Stimulated activated naive CD8-positive, alpha-beta T cell treated with anti-CD3 and anti-CD28 coated beads, Interleukin-15, amount 100 ng/mL, for 72 hours (primary cell): ENCODE results near the gene TMEM14C.
"Not testable (repeated sequence)": the region's sequence is repeated elsewhere in the genome, so short reads cannot be mapped to it uniquely, and the experiment has no call there.

Source experiments
- ATAC-seq: fragments of 150-1000 bp; cut with Tn5 transposase; 2 replicates; pipeline ENCODE4 v1.10.0; 2021; ENCODE audit warnings: mild to moderate bottlenecking, moderate library complexity
- DNase-seq, 2 donors: peaks; one replicate each; pipeline ENCODE4 v3.0.0; 2021 to 2022
- H3K27ac Mint-ChIP-seq, 2 donors: one replicate each; pipeline ENCODE4 v1.8.0; 2022; ENCODE audit warnings: mild to moderate bottlenecking in 2 of 2, mixed read lengths in 2 of 2, moderate library complexity in 2 of 2
- H3K27me3 Mint-ChIP-seq: one replicate; pipeline ENCODE4 v1.8.0; 2022; ENCODE audit warnings: mixed read lengths
- H3K4me1 Mint-ChIP-seq: one replicate; pipeline ENCODE4 v1.8.0; 2022; ENCODE audit warnings: mild to moderate bottlenecking, mixed read lengths
- H3K4me3 Mint-ChIP-seq, 2 donors: one replicate each; pipeline ENCODE4 v1.8.0; 2022; ENCODE audit warnings: mild to moderate bottlenecking in 2 of 2, mixed read lengths in 2 of 2, moderate library complexity in 1 of 2
- H3K9me3 Mint-ChIP-seq, 2 donors: one replicate each; pipeline ENCODE4 v1.8.0; 2022; ENCODE audit warnings: mixed read lengths in 2 of 2

The TMEM14C gene

GRCh38 chr6:10696655-10697054 lies 26.2 kb upstream of the TMEM14C start:
- Mint-ChIP-seq H3K4me1 (peaks cover 70% of the 10 kb centered on the region), H3K4me3 (peak overlapping the region; percentile 89 to 95), H3K27ac (no peak overlapping the region), H3K9me3 (no peaks in the 10 kb centered on the region), H3K27me3 (no peaks in the 10 kb centered on the region)
- DNase-seq: no peak
- ATAC-seq: no peak

GRCh38 chr6:10713962-10714361 lies 8.9 kb upstream of the TMEM14C start:
- DNase-seq: no peak
- Mint-ChIP-seq H3K4me3 (no peak overlapping the region), H3K27ac (peak overlapping the region; percentile 8 to 79), H3K27me3 (no peaks in the 10 kb centered on the region), H3K4me1 (peaks cover 15% of the 10 kb centered on the region), H3K9me3 (peaks cover 0 to 8% of the 10 kb centered on the region in 2 donors)
- no peak for ATAC-seq

GRCh38 chr6:10719296-10719963 lies 3.4 kb upstream of the TMEM14C start:
- ATAC-seq (peak; percentile 27), DNase-seq (peak; percentile 57 to 68)
- H3K9me3 Mint-ChIP-seq: peaks cover 0 to 8% of the 10 kb centered on the region in 2 donors
- no peaks in the 10 kb centered on the region for H3K27me3 Mint-ChIP-seq
- H3K4me3 Mint-ChIP-seq: peak overlapping the region; percentile 89 to 99
- H3K4me1 Mint-ChIP-seq: peaks cover 46% of the 10 kb centered on the region
- H3K27ac Mint-ChIP-seq: peak overlapping the region; percentile 52 to 94

DNA sequence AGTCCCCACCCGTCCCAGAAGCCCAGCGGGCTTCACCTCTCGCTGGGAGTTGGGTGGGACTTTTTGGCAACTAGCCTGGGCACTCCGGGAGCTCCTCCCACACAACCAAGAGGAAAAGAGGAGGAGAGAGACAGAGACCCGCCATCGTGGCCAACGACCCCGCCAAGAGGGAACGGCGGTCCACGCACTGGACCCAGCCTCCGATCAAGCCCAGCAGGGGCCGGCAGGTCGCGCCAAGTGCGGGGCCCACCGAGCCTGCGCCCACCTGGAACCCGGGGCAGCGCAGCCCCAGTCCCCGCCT lies 3.0 kb upstream of the TMEM14C start:
- peaks cover 50% of the 10 kb centered on the region for H3K4me1 Mint-ChIP-seq
- H3K4me3 Mint-ChIP-seq: peak overlapping the region; percentile 89 to 99
- DNase-seq (no peak), ATAC-seq (no peak)
- peaks cover 0 to 8% of the 10 kb centered on the region in 2 donors for H3K9me3 Mint-ChIP-seq
- H3K27me3 Mint-ChIP-seq: no peaks in the 10 kb centered on the region
- H3K27ac Mint-ChIP-seq: peak overlapping the region; percentile 52 to 94

DNA sequence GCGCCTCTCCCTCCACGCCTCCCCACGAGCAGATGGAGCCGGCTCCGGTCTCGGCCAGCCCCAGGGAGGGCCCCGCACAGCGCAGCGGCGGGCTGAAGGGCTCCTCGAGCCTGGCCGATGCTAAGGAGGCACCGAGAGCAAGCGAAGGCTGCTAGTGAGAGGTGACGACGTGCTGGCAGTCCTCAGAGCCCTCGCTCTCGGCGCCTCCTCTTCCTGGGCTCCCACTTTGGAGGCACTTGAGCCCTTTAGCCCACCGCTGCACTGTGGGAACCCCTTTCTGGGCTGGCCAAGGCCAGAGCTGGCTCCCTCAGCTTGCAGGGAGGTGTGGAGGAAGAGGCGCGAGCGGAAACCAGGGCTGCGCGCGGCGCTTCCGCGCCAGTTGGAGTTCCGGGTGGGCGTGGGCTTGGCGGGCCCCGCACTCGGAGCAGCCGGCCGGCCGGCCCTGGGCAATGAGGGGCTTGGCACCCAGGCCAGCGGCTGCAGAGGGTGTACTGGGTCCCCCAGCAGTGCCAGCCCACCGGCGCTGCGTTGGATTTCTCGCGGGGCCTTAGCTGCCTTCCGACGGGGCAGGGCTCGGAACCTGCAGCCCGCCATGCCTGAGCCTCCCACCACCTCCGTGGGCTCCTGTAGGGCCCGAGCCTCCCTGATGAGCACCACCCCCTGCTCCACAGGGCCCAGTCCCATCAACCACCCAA lies 2.5 kb upstream of the TMEM14C start:
- Mint-ChIP-seq H3K27me3 (no peaks in the 10 kb centered on the region), H3K9me3 (peaks cover 0 to 8% of the 10 kb centered on the region in 2 donors), H3K4me1 (peaks cover 55% of the 10 kb centered on the region), H3K27ac (peak overlapping the region; percentile 57 to 98), H3K4me3 (peak overlapping the region; percentile 89 to 99)
- ATAC-seq (peak; percentile 41), DNase-seq (peak; percentile 63 to 66)

- not testable (repeated sequence) for H3K9me3 Mint-ChIP-seq, ATAC-seq, H3K27me3 Mint-ChIP-seq
- peak; percentile 55 to 63 for DNase-seq
- H3K4me1 Mint-ChIP-seq: peaks cover 60% of the 10 kb centered on the region
- H3K4me3 Mint-ChIP-seq: peak overlapping the region; percentile 89 to 99
- peak overlapping the region in 1 of 2 donors; percentile 98 for H3K27ac Mint-ChIP-seq
Observed at GRCh38 chr6:10720960-10721849, 1.7 kb upstream of the TMEM14C start.

DNA sequence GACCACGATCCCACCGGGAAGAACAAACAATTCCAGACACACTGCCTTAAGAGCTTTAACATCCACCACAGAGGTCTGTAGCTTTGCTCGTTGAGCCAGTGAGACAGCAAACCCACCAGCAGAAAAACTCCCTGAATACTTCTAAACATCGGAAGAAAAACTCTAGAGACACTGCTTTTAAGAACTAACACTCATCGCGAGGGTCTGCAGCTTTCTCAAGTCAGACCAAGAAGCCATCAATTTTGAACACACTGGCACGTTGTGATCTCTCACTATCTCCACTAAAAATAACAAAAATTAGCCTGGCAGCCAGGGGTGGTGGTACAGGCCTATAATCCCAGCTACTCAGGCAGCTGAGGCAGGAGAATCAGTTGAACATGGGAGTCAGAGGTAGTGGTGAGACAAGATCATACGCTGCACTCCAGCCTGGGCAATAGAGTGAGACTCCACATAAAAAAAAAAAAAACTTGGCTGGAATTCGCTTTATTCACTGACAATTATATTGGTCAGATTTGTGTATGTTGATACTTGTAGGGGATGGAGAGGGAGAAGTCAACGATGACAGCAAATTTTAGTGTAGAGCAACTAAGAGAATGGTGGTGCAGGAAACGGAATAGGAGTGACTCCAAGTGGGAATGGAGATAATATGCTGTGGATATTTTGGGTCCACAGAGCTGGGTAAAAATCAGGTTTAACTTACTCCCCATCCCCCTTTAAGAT lies 860 bp upstream of the TMEM14C start:
- Mint-ChIP-seq H3K9me3 (peaks cover 0 to 8% of the 10 kb centered on the region in 2 donors), H3K4me3 (peak overlapping the region; percentile 89 to 99), H3K27ac (peak overlapping the region; percentile 79 to 98), H3K4me1 (peaks cover 62% of the 10 kb centered on the region), H3K27me3 (no peaks in the 10 kb centered on the region)
- no peak for DNase-seq
- no peak for ATAC-seq

- peaks cover 66% of the 10 kb centered on the region for H3K4me1 Mint-ChIP-seq
- no peak for ATAC-seq
Observed at GRCh38 chr6:10722570-10722819, 375 bp upstream of the TMEM14C start.

GRCh38 chr6:10723567-10723881 lies 654 bp downstream of the TMEM14C start:
- Mint-ChIP-seq H3K27ac (peak overlapping the region; percentile 89 to 98), H3K4me3 (peak overlapping the region; percentile 89 to 99), H3K4me1 (peaks cover 65% of the 10 kb centered on the region), H3K9me3 (peaks cover 0 to 4% of the 10 kb centered on the region in 2 donors), H3K27me3 (no peaks in the 10 kb centered on the region)
- DNase-seq (no peak), ATAC-seq (no peak)

More at GRCh38 chr6:10722570-10722819, 375 bp upstream of the TMEM14C start:
- DNase-seq: no peak
- no peaks in the 10 kb centered on the region for H3K27me3 Mint-ChIP-seq
- H3K4me3 Mint-ChIP-seq: peak overlapping the region; percentile 89 to 99
- peak overlapping the region; percentile 79 to 98 for H3K27ac Mint-ChIP-seq
- peaks cover 0 to 8% of the 10 kb centered on the region in 2 donors for H3K9me3 Mint-ChIP-seq

DNA sequence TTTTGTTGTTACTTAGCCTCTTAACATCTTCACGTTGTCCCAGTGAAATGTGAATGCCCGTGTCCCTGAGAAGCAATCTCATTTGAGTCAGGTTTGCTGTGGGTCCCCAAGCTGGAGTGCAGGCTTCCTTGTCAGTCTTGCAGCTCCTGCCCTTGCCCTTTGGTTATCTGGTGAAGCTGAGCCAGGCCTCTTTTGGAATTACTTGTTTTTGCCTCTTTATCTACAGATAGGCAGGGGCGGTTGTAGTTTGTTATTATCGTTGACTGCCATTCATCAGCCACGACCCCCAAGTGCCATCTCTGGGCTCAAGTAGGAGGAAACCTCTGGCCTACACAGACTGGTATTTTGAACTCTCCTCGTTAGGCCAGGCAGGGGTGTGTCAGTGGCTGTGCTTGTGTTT lies 2.2 kb downstream of the TMEM14C start:
- H3K27me3 Mint-ChIP-seq: no peaks in the 10 kb centered on the region
- ATAC-seq: no peak
- H3K9me3 Mint-ChIP-seq: no peaks in the 10 kb centered on the region
- peaks cover 50% of the 10 kb centered on the region for H3K4me1 Mint-ChIP-seq
- DNase-seq: no peak
- H3K4me3 Mint-ChIP-seq: no peak overlapping the region
- H3K27ac Mint-ChIP-seq: no peak overlapping the region

- Mint-ChIP-seq H3K4me1 (peaks cover 48% of the 10 kb centered on the region), H3K4me3 (no peak overlapping the region), H3K27me3 (no peaks in the 10 kb centered on the region), H3K9me3 (no peaks in the 10 kb centered on the region), H3K27ac (no peak overlapping the region)
- DNase-seq (no peak), ATAC-seq (no peak)
Observed at GRCh38 chr6:10725716-10726115, 2.8 kb downstream of the TMEM14C start.

- Mint-ChIP-seq H3K4me1 (peaks cover 12% of the 10 kb centered on the region), H3K27me3 (no peaks in the 10 kb centered on the region), H3K9me3 (no peaks in the 10 kb centered on the region), H3K4me3 (no peak overlapping the region), H3K27ac (no peak overlapping the region)
- ATAC-seq (no peak), DNase-seq (no peak)
Observed at GRCh38 chr6:10730254-10730653, 7.4 kb downstream of the TMEM14C start.

DNA sequence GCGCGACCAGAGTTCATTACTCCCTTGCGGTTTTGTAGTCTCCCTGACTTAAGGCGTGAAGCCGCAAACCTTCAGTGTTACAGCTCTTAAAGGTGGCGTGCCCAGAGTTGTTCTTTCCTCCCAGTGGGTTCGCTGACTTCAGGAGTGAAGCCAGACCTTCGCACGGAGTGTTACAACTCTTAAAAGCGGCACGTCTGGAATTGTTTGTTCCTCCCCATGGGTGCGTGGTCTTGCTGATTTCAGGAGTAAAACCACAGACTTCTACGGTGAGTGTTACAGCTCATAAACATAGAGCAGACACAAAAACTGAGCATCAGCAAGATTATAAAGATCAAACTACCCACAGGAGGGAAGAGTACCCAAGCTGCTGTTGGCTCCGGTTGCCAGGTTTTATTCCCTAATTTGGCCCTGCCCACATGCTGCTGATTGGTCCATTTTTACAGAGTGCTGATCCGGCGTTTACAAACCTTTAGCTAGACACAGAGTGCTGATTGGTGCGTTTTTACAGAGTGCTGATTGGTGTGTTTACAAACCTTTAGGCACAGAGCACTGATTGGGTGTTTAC lies 10.4 kb downstream of the TMEM14C start:
- no peaks in the 10 kb centered on the region for H3K27me3 Mint-ChIP-seq
- ATAC-seq (no peak), DNase-seq (no peak)
- H3K27ac Mint-ChIP-seq: no peak overlapping the region
- H3K4me1 Mint-ChIP-seq: no peaks in the 10 kb centered on the region
- no peaks in the 10 kb centered on the region for H3K9me3 Mint-ChIP-seq
- no peak overlapping the region for H3K4me3 Mint-ChIP-seq

DNA sequence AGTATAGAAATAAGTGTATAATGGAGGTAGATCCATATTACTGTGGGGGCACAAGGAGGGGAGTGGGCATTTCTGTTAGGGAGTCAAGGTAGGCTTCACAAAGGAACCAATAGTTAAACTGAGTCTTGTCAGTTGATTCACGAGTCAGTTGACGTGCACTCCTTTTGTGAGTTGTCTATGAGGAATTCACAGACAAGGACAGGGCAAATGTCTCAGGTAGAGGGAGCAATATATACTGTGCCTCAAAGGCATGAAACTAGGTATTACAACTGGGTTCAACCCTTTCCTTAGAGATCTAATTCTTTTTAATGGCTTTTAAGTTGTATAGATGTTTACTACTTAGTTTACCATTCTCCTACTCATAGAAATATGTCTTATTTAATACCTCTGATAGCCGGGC lies 11.0 kb downstream of the TMEM14C start:
- no peaks in the 10 kb centered on the region for H3K9me3 Mint-ChIP-seq
- no peak overlapping the region for H3K27ac Mint-ChIP-seq

DNA sequence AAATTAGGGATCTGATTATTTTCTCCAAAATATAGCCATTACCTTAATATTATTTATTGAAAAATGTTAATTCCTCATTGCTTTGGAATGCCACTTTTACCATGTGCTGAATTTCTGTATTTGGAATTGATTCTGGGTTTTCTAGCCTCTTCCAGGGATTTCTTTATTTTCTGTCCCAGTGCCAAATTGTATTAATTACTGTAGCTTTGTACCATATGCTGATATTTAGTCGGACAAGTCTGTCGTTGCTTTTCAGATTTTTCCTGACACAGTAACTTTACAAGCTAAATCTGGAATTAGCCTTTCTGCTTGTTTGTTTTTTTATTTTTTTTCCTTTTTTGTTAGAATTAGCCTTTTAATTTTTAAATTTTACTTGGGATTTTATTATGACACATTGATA lies 13.9 kb downstream of the TMEM14C start:
- no peaks in the 10 kb centered on the region for H3K9me3 Mint-ChIP-seq
- no peak overlapping the region for H3K4me3 Mint-ChIP-seq
- no peak overlapping the region for H3K27ac Mint-ChIP-seq
- no peaks in the 10 kb centered on the region for H3K4me1 Mint-ChIP-seq
- ATAC-seq (no peak), DNase-seq (no peak)
- H3K27me3 Mint-ChIP-seq: no peaks in the 10 kb centered on the region

More for the DNA sequence above, 11.0 kb downstream of the TMEM14C start:
- ATAC-seq: no peak
- no peaks in the 10 kb centered on the region for H3K4me1 Mint-ChIP-seq
- H3K27me3 Mint-ChIP-seq: no peaks in the 10 kb centered on the region
- DNase-seq: no peak
- no peak overlapping the region for H3K4me3 Mint-ChIP-seq
